GM21381 (cell line): ENCODE measurements around the gene MAGEF1.

Experiments
- ATAC-seq: cut with Tn5 transposase; IDR thresholded peaks from one replicate; pipeline ENCODE4 v1.9.1; 2021; ENCODE audit warnings: mild to moderate bottlenecking, moderate library complexity; ENCODE audit not compliant: unreplicated experiment

Gene MAGEF1

DNA sequence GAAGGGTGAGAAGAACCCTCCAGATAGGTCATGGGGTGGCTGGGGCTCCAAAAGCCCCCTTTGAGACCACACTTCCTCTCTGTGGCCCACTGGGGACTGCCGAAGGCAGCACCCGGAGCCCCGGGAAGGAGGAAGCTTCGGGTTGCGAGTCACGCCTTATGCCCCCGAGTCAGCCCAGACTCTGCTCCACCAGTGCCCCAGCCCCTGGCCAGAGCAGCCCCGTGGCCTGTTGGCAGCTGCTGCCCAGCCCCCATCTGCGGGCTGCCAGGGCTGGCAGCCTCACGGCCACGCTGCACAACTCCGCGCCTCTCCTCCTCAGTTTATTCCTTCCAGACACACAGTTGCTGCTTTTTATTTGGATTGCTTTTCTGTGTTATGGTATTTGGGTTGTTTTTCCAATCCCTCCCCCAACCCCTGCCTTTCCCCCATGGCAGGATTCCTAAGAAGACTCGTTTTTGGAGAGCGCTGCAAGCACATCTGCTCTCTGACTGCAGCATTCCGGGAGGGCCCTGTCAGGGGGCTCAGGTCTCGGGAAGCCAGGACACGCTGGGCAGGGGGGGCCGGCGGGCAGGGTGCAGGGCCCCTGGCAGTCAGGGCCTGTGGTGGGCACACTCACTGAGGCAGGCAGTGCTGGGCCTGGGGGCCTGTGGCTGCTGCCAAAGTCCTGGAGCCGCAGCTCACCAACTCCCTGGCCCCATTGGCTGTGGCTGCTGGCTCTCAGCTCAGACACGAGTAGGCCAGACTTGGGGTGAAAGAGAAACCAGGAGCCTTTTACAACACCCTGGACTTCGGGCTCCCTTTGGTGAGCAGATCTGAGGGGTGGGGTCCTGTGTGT is 20.2 kb downstream of the MAGEF1 start:
- ATAC-seq: no peak

DNA sequence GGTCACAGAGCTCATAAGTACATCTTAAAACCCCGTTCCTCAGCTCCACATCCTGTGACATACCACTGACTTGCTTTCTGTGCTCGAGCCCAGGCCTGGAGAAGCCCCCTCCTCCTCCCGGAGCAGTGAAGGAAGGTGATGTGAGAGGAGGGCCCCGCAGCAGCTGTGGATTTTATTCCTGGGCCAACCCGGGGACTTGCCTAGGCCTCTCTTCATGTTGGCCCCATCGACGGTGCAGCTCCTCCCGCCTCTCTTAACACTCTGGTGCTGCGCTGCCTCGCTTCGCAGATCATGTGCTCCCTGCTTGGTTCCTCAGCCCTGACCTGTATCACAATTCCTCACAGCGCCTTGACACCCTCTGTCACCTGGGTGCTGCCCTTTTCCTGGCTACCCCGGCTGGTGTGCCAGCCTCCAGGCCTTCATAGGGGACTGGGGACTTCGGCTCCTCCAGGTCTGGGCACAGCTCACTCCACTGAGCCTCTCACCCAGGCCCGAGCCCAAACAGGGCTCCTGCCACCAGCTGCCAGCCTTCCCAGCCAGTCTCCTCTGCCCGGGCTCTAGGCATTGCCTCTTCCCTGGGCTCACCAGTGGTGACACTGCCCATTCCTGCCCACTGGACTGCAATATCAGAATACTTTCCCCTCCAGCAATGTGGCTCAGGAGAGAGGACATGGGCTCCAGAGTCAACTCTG is 21.5 kb downstream of the MAGEF1 start:
- no peak for ATAC-seq

DNA sequence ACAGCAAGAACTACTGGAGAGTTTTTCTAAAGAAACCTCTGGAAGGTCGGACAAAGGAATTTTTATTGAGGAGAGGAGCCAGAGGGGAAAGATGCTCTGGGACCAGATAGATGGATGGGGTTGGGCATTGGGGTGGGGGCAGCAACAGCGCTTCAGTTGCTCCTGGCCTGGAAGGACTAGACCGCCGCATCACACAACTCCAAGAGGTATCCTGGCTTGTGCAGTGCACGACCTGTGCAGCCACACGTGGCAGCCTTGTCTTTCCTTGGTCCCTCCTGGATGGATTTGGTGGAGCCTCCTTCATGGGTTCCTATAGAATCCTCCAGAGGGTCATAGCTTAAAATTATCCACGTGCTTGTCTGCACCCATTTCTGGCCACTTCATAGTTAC is 23.0 kb downstream of the MAGEF1 start:
- ATAC-seq: no peak

DNA sequence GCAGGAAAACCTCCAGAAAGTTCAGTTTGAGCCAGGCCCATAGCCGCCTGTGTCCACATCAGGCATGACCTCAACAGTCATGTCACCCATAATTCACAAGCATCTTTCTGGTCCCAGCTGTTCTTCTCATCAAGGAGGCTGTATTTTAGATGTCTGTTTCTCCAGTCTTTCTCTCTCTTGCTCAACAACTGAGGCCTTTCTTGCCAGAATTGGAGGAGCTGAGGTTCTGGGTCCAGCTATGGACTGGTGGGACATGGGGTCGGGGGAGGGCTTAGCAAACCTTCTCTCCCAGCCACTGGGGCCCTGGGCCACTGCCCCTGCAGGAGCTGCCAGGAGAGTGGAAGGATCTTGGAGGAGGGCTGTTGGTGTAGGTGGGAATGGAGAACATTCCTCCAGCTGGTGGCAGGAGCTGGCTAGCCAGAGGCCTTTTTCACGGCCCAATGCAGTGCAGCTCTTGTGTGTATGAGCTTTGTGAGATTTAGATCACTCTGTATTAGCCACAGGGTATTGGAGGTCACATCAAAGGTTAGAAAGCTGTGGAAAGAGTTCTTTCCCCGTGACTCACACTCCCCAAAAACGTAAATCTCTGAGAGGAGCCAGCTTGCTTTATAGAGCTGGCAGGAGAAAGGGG is 23.5 kb downstream of the MAGEF1 start:
- no peak for ATAC-seq

DNA sequence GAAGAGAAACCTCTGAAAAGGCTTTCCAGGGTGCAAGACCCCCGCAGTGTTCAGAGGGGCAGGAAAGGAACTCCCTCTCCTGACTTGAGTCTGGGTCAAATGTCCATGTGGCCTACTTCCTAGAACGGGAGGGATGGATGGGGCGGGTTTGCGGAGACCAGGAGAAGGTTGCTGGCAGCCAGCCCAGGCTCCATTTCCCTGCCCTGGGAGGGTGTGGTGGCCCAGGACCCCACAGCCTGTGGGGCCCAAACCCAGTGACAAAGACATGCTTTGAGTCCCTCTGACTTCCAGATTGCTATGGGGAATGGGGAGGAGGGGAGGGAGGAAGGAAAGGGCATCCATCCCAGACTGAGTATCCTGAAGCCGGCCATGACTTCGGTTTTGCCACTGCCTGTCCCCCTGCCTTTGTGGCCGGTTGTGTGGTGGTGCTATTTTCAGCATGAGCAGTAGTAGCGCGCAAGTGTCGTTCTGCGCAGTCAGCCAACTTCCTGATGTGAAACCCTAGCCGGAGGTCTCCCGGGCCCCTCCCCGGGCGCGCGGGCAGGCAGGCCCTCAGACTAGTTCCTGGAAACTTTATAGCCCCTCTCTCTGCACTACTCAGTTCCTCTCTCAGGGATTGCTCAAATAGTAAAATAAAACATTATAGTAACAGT is 24.4 kb downstream of the MAGEF1 start:
- ATAC-seq: no peak

DNA sequence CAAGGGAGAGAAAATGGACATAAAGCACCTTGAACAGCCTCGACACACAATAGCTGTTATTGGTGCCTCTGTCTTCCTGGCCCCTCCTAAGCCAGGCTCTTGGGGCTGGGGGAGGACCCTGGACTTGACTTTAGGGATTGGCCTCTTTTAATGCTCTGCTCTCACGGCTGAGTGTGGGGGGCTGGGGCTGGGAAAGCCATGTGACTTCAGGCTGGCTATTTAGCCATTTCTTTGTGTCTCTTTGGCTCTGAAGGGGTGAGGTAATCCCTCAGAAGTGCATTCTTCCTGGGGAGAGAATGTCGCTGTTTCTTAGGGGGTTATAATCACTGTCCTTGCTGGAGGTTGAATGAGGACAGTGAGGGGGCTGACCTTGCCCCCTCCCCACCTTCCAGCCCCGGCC is 26.2 kb downstream of the MAGEF1 start:
- ATAC-seq: no peak

DNA sequence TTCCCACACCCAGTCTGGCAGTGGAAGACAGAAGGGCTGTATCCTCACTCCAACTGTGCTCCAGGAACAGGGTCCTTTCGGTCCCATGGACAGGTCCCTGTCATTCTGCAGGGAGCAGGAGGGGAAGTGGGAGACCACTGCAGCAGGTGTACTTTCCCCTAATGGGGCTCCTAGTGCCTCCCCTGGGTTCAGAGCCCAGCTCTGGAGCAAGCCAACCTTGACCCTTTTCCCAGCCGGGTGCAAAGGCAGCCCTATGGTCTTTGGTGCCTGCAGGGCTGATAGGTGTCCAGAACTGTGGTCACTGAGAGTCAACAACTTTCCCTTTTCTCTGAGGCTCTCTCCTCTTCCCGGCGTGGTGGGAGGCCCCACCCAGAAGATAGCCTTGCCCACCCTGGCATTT is 26.8 kb downstream of the MAGEF1 start:
- no peak for ATAC-seq

DNA sequence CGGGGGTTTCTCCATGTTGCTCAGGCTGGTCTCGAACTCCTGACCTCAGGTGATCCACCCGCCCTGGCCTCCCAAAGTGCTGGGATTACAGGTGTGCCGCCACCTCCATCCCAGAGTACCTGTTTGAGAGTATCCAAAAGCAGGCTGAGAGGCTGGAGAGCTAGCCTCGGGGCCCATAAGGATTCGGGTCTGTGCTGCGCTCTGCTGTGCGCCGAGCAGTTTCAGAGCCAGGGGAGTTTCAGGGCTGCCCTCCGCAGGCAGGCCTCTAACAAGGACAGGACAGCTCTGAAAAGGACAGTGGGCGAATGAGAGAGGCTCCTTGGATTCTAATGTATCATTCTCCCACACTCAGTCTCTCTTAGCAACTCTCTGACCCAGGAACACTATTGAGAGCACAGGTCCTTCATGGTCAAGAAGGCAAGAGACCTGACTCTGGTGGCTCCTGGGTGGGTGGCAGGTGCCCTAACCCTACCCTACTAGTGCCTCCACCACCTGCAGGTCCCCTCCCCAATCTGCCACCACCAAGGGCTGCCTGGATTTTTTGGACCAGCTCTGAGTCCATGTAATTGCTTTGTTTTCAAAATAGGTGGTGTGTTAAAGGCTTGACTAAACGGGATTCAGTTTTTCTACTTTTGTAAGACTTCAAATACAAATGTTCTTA is 27.8 kb downstream of the MAGEF1 start:
- ATAC-seq: no peak

DNA sequence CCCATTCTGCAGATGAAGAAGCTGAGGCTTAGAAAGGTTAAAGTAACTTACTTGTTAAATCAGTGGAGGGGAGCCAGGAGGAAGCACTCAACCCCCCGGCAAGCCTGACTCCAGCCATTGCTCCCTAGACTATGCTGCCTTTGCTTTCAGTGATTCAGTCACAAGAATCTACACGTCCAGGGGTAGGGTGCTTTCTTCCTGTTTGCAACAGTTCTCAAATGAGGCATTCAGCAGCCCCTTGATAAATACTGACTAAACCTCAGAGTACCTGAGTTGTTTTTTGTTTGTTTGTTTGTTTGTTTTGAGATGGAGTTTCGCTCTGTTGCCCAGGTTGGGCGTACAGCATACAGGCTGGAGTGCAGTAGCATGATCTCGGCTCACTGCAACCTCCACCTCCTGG is 28.6 kb downstream of the MAGEF1 start:
- no peak for ATAC-seq

DNA sequence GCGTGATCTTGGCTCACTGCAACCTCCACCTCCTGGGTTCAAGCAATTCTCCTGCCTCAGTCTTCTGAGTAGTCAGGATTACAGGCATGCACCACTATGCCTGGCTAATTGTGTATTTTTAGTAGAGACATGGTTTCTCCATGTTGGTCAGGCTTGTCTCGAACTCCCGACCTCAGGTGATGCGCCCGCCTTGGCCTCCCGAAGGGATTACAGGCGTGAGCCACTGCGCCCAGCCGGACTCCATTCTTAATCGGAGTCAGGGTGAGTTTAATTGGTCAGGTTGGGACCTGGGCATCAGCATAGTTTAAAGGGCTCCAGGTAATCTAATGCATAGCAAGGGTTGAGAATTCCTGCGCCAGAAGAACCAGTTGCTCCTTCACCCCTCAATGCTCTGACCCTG is 29.2 kb downstream of the MAGEF1 start:
- no peak for ATAC-seq

DNA sequence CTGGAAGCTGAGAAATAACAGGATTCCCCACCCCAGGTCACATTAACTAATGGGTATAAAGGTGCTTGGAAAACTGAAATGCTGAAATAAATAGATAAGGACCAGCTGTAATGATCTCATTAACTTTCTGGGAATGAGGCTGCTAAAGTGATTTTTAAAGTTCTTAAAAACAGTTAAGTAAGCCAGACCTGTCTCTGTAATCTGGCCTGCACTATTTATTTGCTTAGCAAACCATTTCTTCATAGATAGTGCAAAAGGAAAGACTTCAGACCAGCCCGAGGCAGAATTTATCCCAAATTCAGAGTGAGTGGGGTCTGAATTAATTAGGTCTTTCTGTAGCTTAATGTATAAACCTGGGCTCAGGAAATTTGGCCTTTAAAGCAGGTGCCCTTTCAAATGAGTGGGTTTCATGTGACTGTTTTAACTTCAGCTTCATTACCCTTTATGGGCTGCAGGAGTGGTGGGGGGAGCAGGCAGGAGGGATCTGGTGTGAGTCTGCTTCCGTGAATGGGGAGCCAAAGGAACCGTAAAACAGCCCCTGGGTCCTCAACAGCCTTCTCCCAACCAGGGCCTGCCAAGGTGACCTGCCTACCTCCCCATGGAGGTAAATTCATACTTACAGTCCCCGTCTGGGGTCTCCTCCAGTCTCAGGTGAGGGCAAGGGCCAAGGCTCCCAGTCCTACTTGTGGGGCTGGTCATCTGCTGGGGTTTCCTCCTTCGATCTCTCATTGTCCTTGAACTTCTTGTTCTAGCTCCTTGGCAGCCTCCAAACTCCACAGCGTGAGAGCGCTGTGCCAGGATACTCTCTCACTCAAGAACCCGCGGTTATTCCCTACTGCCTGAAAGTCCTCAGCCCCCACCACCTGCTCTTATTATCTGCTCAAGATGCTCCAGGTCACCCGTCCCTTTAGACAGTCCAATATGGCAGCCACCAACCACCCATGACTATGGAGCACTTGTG is 31.2 kb downstream of the MAGEF1 start:
- ATAC-seq: no peak

DNA sequence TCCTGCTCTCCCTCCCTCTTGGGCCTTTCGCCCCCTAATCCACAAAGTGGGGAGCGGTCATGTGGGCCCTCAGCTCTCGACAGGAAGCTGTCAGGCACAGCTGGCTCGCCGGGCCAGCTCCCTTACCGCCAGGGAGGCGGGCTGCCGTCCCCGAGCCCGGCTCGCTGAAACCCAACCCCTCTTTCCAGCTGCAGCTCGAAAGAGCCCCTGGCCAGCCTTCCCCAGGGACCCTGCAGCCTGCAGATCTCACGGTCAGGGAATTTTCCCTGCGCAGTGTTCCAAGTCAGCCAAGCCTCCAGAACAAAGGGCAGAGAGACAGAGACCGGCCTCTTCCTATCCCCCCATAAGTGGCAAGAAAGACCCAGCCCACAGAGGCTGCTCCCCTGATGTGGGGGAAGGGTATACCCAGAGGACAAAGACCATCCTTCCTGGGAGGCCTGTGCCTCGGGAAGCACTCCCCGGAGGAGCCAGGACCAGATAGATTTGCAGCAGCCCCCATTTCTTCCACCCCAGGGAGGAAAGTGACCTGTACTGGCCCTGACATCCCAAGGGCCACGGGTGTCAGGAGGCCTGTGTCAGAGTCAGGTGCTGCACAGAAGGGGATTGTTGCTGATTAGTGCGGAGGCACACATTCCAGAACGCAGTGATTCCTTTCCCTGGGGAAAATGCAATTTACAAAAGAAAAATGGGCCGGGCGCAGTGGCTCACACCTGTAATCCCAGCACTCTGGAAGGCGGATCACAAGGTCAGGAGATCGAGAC is 32.6 kb downstream of the MAGEF1 start:
- ATAC-seq: no peak

DNA sequence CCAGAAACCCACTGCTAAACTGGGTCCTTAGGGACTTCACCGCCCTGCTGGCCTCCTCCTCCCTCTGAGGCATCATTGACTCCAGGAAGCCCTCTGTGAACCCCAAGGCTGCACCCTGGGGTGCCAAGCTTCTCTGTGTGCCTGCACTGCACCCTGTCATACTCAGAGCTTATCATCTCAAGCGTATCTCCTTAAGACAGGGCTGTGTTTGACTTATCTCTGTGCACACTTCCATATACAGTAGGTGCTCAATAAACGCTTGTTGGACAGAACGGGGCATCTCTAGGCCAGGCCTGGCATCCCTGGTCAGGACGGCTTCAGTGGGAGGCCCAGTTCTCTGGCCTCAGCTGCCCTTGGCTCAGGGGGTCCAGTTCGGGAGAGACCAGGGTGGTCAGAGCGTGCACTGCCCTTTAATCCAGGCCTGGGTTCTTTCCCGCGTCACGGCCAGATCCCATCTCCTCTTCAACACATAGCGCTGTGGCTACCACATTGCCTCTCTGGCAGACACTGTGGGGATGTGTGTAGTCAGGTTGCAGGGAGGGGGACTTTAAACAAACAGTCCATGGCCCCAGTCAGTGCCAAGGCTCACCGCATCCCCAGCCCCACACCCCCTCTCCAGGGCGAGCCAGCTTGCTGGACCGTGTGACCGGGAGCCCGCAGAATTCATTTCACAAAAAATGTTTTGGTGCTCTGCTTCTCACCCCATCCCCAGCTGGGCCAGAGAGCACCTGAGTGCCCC is 33.4 kb downstream of the MAGEF1 start:
- ATAC-seq: no peak

DNA sequence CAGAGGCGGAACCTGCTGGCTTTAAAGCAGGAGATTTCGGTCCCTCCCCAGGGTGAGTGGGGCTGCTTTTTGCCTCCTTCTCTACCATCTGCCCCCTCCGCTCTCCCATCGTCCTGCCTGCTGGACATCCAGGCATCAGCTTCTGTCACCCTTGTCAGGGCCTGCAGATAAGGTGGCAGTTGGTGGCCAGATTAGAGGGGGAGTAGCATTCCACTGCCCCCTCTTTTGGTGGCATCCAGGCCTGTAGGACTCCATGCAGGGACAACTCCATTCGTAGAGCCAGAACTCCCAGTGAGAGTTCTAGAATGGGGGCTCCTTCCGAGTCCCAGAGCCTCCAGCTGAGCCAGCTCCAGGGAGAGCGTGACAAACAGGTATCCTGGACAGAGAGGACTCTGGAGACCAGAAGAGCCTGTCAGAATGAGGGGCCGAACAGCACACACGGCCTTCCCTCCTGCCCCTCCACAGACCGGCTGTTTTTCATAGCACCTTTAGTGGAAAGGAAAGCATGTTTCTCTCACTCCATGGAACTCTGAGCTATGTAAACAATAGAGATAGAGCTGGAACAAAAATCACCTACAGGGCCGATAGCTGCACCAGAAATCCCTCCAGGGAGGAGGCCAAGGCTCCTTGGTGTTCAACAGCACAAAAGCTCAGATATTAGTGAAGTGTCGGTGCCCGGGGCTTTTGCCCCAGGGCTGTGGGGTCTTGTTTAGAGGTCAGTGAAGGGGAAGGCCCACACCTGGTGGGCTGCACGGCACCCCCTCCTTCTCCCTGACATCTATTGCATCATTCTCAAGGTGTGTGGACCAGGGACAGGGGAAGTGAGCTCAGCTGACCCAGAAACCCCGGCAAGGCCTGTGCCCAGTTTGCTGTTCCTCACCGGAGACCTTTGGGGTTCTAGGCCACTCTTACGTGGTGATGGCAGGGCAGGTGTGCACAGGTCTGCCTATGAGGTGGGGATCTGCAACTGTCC is 34.2 kb downstream of the MAGEF1 start:
- ATAC-seq: no peak

DNA sequence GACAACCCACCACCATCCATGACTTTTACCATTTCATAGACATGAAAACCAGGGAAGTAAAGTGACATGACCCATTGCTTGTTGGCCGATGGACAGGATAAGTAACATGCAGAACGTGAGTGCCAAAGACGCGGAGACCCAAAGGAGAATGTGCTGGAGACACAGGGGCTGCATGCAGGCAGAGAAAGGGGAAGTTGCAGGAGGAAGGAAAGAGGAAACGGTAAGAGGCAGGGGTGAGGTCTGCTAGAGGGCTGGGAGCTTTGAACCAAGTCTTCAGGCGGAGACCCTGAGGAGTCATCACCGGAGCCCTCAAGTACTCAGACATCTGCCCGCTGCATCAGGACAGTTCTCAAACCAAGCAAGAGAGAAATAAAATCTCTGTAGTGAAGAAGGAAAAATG is 34.9 kb downstream of the MAGEF1 start:
- no peak for ATAC-seq

DNA sequence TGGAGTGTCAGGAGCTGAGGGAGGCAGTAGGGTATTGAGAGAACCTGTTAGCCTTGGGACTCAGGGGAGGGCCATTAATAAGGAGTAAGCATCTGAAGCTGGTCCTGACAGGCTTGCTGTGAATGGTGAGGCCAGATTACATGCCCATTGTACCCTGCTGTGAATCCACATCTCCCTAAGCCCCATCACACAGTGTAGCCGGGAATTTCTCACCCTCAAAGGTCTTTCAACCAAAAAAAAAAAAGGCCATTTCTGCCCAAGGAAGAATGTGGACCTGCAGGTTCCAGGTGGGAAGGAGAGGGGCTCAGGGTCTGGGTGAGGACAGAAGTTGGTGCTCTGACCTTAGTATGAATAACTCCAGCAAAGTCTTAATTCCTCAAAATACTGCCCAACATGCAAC is 37.2 kb downstream of the MAGEF1 start:
- ATAC-seq: no peak
